Measurements from ENCODE around the gene GPR17.

Gene GPR17

GRCh38 chr2:127645395-127646291 is at the start of gene GPR17:
TSS of gene GPR17 (plus strand) at chr2:127646153. CDS start at chr2:127650736, 4,583 bp downstream.
- no peak for FAIRE-seq

- FAIRE-seq: no peak
Measured at GRCh38 chr2:127596311-127597045, 49.5 kb upstream of the GPR17 start.

- FAIRE-seq: no peak
Measured at GRCh38 chr2:127597046-127597983, 48.6 kb upstream of the GPR17 start.

DNA sequence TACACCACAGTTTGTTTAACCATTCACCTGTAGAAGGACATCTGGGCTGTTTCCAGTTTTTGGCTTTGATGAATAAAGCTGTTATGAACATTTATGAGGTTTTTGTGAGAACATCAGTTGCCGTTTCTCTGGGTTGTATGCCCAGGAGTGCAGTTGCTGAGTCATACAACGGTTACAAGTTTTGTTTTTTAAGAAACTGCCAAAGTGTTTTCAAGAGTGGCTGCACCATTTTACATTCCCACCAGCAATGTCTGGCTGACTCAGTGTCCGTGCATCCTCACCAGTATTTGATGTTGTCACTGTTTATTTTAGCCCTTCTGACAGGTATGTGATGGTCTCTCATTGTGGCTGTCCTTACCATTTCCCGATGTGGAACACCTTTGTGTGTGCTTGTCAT is 48.0 kb upstream of the GPR17 start:
- FAIRE-seq: no peak

DNA sequence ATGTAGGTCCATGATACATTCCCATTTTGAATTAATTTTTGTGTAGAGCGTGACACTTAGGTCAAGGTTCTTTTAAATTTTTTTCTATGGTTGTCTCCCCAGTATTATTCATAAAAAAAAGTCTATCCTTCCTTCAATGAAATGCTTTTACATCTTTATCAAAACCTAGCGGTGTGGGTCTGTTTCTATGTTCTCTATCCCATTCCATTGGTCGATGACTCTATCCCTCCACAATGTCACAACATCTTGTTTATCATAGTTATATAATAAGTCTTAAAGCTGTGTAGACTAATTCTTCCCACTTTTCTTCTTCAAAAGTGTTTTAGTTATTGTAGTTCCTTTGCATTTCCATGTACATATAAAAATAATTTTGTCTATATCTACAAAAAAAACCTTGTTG is 47.2 kb upstream of the GPR17 start:
- no peak for FAIRE-seq

DNA sequence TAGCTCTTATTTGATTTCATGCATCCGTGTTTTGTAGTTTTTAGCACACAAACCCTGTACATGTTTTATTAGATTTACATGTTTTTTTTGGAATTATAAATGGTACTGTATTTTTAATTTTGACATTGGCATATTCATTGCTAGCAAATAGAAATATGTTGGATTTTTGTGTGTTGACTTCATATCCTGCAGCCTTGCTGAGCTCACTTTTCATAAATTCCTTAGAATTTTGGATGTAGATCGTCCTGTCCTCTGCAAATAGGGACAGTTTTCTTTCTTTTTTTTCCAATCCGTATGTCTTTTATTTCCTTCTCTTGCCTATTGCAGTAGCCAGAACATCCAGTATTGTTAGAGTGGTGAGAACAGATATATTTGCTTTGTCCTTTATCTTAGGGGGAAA is 46.7 kb upstream of the GPR17 start:
- FAIRE-seq: no peak

- FAIRE-seq: no peak
Measured at GRCh38 chr2:127604986-127605385, 41.0 kb upstream of the GPR17 start.

GRCh38 chr2:127605691-127606263 is 40.2 kb upstream of the GPR17 start:
- FAIRE-seq: no peak

- FAIRE-seq: no peak
Measured at GRCh38 chr2:127606625-127607398, 39.1 kb upstream of the GPR17 start.

- FAIRE-seq: no peak
Measured at GRCh38 chr2:127607399-127607908, 38.5 kb upstream of the GPR17 start.

DNA sequence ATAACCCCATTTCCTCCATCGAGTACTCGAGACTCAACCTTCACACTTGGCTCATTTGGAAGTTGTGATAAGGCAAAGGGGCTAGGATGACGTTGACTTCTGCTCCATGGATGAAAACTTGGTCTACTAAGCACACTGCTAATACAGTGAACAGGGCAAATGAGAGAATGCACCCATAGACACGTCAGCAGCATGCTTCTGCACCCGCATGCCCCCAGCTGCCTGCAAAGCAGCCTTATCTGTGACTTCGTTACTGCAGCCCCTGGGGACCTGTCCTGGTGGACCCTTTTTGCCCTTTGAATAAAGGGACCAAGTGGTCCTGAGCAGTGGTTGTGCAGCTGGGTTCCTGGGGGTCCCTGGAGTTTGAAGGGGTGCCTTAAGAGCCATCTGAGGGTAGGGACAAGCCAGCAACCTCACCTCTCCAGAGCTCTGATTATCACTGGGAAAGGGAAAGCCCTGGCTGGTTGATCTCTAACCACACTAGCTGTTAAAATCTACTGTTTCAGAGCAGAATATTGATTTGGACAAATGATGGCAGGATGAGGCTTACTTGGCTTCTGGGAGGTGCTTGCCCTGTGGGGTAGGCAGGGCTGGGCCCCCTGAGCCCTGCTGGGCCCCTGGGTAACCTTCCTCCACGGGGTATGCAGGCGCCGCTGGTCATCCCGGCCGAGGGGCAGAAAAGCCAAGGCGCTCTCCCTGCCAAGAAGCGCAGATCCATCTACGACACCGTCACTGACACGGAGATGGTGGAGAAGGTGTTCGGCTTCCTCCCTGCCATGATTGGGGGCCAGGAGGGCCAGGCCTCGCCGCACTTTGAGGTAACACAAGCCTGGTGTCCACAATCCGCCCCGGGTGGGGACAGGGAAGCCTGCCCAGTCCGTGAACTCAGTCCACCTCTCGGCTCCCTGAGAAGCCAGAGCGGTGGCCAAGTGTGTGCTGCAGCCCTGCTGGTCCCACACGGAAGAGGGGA is 37.6 kb upstream of the GPR17 start:
- no peak for FAIRE-seq

DNA sequence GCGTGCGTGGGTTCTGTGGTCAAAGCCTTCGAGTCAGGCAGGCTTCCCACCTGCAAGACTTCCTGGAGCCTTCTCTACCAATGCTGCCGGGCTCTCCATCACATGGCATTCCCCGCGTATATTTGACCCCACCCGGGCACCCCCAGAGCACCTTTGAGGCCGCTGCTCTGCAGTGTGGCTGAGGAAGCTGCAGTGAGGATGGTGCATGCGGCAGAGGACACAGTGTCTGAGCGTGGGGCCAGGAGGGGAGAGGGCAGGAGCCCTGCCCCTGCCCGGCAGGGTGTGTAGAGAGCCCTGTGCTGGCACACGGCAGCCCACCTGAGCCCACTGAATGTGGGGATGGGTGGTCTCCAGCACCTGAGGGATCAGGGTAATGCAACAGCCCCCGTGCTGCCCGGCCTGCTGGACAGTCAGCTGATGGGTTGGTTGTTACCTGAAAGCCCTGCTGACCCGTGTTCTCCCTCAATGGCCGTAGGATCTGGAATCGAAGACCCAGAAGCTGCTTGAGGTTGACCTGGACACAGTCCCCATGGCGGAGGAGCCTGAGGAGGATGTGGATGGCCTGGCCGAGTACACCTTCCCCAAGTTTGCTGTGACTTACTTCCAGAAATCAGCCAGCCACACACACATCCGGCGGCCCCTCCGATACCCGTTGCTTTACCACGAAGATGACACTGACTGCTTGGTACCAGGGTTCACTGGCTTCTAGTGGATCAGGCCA is 36.8 kb upstream of the GPR17 start:
- no peak for FAIRE-seq

DNA sequence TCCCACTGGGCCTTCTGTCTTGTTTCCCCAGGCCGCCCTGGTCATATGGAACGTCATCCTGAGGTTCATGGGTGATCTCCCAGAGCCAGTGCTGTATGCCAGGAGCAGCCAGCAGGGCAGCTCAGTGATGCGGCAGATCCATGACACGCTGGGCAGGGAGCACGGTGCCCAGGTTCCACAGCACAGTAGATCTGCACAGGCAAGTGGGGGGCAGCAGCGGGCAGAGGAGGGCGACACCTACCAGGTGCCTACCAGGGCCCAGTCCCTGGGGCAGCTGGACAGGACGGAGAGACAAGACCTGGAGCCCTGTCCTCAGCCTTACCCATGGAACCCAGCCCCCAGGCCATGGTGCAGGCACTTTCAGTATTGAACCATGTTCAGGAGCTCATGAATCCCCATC is 36.1 kb upstream of the GPR17 start:
- no peak for FAIRE-seq

- FAIRE-seq: no peak
Measured at GRCh38 chr2:127610561-127610960, 35.4 kb upstream of the GPR17 start.

- FAIRE-seq: no peak
Measured at GRCh38 chr2:127611076-127611925, 34.7 kb upstream of the GPR17 start.

GRCh38 chr2:127612111-127612822 is 33.7 kb upstream of the GPR17 start:
- FAIRE-seq: no peak

DNA sequence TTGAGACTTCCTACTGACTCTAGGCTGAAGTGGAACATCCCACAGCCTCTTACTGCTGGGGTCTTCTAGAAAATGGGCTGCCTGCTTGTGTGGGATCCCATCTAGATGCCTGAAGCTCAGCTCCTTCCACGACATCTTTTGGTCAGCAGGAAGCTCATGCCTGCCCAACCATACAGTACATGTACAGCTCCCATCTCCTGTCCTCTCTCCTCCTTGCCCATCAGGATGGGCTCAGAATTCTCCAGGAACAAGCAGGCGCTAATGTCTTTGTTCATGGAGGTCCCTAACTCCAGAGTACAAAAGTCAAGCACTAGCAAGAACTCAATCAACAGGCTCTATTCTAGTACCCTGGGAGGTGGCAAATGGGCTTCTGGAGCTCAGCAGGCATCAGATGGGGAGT is 31.7 kb upstream of the GPR17 start:
- no peak for FAIRE-seq

- FAIRE-seq: no peak
Measured at GRCh38 chr2:127614731-127615130, 31.2 kb upstream of the GPR17 start.
